Measurements from ENCODE around the gene CNDP2.

- TF ChIP-seq CSDC2 (CRISPR knock-in tag; IDR thresholded peaks at IDR 0.05) (no peak), BACH2 (CRISPR knock-in tag; IDR thresholded peaks at IDR 0.05; ENCODE audit: borderline replicate concordance) (no peak), PATZ1 (CRISPR knock-in tag; IDR thresholded peaks at IDR 0.05; ENCODE audit: borderline replicate concordance) (no peak), ZFP3 (CRISPR knock-in tag; IDR thresholded peaks at IDR 0.05) (no peak), PPARA (CRISPR knock-in tag; IDR thresholded peaks at IDR 0.05; ENCODE audit: borderline replicate concordance) (no peak), RARB (CRISPR knock-in tag; IDR thresholded peaks at IDR 0.05) (no peak)
- TF ChIP-seq, protein P1, sequence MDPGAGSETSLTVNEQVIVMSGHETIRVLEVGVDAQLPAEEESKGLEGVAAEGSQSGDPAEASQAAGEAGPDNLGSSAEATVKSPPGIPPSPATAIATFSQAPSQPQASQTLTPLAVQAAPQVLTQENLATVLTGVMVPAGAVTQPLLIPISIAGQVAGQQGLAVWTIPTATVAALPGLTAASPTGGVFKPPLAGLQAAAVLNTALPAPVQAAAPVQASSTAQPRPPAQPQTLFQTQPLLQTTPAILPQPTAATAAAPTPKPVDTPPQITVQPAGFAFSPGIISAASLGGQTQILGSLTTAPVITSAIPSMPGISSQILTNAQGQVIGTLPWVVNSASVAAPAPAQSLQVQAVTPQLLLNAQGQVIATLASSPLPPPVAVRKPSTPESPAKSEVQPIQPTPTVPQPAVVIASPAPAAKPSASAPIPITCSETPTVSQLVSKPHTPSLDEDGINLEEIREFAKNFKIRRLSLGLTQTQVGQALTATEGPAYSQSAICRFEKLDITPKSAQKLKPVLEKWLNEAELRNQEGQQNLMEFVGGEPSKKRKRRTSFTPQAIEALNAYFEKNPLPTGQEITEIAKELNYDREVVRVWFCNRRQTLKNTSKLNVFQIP (CRISPR knock-in tag; IDR thresholded peaks at IDR 0.05; ENCODE audit: borderline replicate concordance, low read depth) = no peak
- TF ChIP-seq, protein P2, sequence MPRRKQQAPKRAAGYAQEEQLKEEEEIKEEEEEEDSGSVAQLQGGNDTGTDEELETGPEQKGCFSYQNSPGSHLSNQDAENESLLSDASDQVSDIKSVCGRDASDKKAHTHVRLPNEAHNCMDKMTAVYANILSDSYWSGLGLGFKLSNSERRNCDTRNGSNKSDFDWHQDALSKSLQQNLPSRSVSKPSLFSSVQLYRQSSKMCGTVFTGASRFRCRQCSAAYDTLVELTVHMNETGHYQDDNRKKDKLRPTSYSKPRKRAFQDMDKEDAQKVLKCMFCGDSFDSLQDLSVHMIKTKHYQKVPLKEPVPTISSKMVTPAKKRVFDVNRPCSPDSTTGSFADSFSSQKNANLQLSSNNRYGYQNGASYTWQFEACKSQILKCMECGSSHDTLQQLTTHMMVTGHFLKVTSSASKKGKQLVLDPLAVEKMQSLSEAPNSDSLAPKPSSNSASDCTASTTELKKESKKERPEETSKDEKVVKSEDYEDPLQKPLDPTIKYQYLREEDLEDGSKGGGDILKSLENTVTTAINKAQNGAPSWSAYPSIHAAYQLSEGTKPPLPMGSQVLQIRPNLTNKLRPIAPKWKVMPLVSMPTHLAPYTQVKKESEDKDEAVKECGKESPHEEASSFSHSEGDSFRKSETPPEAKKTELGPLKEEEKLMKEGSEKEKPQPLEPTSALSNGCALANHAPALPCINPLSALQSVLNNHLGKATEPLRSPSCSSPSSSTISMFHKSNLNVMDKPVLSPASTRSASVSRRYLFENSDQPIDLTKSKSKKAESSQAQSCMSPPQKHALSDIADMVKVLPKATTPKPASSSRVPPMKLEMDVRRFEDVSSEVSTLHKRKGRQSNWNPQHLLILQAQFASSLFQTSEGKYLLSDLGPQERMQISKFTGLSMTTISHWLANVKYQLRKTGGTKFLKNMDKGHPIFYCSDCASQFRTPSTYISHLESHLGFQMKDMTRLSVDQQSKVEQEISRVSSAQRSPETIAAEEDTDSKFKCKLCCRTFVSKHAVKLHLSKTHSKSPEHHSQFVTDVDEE (CRISPR knock-in tag; IDR thresholded peaks at IDR 0.05) = no peak
- TF ChIP-seq, protein P3, sequence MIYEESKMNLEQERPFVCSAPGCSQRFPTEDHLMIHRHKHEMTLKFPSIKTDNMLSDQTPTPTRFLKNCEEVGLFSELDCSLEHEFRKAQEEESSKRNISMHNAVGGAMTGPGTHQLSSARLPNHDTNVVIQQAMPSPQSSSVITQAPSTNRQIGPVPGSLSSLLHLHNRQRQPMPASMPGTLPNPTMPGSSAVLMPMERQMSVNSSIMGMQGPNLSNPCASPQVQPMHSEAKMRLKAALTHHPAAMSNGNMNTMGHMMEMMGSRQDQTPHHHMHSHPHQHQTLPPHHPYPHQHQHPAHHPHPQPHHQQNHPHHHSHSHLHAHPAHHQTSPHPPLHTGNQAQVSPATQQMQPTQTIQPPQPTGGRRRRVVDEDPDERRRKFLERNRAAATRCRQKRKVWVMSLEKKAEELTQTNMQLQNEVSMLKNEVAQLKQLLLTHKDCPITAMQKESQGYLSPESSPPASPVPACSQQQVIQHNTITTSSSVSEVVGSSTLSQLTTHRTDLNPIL (CRISPR knock-in tag; IDR thresholded peaks at IDR 0.05; ENCODE audit: low read depth) = no peak
Measured at GRCh38 chr18:74508821-74509225, 12.7 kb downstream of the CNDP2 start.

All from SK-N-SH treated with all-trans-retinoic acid at 6 μM for 48 hours (cell line).